Measurements from ENCODE around the gene JAKMIP2.

The JAKMIP2 gene

DNA sequence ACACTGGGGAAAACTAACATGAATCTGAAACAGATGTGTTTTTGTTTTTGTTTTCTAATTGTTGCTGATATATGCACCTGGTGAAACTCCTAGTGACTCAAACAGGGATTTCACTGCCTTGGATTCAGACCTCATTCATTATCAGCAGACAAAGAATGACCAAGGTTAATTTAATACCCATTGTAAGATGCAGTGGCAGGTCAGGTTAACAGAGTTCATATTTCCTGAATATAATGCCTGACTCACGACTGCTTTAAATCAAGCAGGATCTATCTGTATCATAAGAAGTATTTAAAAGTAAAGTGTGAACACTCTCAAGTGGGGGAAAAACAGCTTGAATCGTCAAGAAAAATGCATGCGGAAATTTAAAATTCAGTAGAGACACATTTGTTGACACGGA lies 5.5 kb downstream of the JAKMIP2 start:
- TF ChIP-seq ZNF8 (CRISPR knock-in tag; IDR thresholded peaks at IDR 0.05) (no peak), CSDC2 (CRISPR knock-in tag; IDR thresholded peaks at IDR 0.05) (no peak), SNAI2 (CRISPR knock-in tag; IDR thresholded peaks at IDR 0.05) (no peak), OSR1 (CRISPR knock-in tag; IDR thresholded peaks at IDR 0.05) (no peak), ZNF70 (CRISPR knock-in tag; IDR thresholded peaks at IDR 0.05) (no peak), ZFP3 (CRISPR knock-in tag; IDR thresholded peaks at IDR 0.05) (no peak)
- TF ChIP-seq, protein P1, sequence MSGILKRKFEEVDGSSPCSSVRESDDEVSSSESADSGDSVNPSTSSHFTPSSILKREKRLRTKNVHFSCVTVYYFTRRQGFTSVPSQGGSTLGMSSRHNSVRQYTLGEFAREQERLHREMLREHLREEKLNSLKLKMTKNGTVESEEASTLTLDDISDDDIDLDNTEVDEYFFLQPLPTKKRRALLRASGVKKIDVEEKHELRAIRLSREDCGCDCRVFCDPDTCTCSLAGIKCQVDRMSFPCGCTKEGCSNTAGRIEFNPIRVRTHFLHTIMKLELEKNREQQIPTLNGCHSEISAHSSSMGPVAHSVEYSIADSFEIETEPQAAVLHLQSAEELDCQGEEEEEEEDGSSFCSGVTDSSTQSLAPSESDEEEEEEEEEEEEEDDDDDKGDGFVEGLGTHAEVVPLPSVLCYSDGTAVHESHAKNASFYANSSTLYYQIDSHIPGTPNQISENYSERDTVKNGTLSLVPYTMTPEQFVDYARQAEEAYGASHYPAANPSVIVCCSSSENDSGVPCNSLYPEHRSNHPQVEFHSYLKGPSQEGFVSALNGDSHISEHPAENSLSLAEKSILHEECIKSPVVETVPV (CRISPR knock-in tag; IDR thresholded peaks at IDR 0.05): no peak
- TF ChIP-seq, protein P2, sequence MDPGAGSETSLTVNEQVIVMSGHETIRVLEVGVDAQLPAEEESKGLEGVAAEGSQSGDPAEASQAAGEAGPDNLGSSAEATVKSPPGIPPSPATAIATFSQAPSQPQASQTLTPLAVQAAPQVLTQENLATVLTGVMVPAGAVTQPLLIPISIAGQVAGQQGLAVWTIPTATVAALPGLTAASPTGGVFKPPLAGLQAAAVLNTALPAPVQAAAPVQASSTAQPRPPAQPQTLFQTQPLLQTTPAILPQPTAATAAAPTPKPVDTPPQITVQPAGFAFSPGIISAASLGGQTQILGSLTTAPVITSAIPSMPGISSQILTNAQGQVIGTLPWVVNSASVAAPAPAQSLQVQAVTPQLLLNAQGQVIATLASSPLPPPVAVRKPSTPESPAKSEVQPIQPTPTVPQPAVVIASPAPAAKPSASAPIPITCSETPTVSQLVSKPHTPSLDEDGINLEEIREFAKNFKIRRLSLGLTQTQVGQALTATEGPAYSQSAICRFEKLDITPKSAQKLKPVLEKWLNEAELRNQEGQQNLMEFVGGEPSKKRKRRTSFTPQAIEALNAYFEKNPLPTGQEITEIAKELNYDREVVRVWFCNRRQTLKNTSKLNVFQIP (CRISPR knock-in tag; IDR thresholded peaks at IDR 0.05; ENCODE audit: borderline replicate concordance, low read depth): no peak

DNA sequence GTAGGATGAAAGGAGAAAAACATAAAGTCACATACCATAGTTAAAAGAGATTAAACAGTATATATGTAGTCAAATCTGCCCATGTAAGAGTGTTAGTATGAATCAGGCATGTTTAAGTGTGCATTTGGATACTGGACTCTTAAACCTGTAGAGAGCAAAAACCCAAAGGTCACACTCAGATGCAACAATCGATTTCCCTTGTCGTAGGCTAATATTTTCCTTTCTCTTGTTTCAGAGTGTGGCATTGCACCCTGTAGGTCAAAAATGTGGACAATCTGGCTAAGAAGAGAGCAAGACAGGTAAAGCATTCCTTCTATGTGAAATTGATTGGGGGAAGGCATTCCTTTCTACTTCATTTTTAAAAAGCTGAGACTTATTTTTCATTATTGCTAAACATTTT lies 8.9 kb downstream of the JAKMIP2 start:
- ATAC-seq: no peak
- no peak for TF ChIP-seq CSDC2 (CRISPR knock-in tag; IDR thresholded peaks at IDR 0.05)
- TF ChIP-seq ZNF70 (CRISPR knock-in tag; IDR thresholded peaks at IDR 0.05): no peak
- no peak for TF ChIP-seq TOX (CRISPR knock-in tag; IDR thresholded peaks at IDR 0.05; ENCODE audit: borderline replicate concordance)
- TF ChIP-seq, protein P2 (CRISPR knock-in tag; IDR thresholded peaks at IDR 0.05; ENCODE audit: borderline replicate concordance, low read depth): no peak
- TF ChIP-seq, protein P3, sequence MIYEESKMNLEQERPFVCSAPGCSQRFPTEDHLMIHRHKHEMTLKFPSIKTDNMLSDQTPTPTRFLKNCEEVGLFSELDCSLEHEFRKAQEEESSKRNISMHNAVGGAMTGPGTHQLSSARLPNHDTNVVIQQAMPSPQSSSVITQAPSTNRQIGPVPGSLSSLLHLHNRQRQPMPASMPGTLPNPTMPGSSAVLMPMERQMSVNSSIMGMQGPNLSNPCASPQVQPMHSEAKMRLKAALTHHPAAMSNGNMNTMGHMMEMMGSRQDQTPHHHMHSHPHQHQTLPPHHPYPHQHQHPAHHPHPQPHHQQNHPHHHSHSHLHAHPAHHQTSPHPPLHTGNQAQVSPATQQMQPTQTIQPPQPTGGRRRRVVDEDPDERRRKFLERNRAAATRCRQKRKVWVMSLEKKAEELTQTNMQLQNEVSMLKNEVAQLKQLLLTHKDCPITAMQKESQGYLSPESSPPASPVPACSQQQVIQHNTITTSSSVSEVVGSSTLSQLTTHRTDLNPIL (CRISPR knock-in tag; IDR thresholded peaks at IDR 0.05; ENCODE audit: low read depth): no peak
- TF ChIP-seq, protein P4, sequence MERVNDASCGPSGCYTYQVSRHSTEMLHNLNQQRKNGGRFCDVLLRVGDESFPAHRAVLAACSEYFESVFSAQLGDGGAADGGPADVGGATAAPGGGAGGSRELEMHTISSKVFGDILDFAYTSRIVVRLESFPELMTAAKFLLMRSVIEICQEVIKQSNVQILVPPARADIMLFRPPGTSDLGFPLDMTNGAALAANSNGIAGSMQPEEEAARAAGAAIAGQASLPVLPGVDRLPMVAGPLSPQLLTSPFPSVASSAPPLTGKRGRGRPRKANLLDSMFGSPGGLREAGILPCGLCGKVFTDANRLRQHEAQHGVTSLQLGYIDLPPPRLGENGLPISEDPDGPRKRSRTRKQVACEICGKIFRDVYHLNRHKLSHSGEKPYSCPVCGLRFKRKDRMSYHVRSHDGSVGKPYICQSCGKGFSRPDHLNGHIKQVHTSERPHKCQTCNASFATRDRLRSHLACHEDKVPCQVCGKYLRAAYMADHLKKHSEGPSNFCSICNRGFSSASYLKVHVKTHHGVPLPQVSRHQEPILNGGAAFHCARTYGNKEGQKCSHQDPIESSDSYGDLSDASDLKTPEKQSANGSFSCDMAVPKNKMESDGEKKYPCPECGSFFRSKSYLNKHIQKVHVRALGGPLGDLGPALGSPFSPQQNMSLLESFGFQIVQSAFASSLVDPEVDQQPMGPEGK (CRISPR knock-in tag; IDR thresholded peaks at IDR 0.05; ENCODE audit: borderline replicate concordance): no peak
- TF ChIP-seq BACH2 (CRISPR knock-in tag; IDR thresholded peaks at IDR 0.05; ENCODE audit: borderline replicate concordance): no peak
- TF ChIP-seq, protein P5, sequence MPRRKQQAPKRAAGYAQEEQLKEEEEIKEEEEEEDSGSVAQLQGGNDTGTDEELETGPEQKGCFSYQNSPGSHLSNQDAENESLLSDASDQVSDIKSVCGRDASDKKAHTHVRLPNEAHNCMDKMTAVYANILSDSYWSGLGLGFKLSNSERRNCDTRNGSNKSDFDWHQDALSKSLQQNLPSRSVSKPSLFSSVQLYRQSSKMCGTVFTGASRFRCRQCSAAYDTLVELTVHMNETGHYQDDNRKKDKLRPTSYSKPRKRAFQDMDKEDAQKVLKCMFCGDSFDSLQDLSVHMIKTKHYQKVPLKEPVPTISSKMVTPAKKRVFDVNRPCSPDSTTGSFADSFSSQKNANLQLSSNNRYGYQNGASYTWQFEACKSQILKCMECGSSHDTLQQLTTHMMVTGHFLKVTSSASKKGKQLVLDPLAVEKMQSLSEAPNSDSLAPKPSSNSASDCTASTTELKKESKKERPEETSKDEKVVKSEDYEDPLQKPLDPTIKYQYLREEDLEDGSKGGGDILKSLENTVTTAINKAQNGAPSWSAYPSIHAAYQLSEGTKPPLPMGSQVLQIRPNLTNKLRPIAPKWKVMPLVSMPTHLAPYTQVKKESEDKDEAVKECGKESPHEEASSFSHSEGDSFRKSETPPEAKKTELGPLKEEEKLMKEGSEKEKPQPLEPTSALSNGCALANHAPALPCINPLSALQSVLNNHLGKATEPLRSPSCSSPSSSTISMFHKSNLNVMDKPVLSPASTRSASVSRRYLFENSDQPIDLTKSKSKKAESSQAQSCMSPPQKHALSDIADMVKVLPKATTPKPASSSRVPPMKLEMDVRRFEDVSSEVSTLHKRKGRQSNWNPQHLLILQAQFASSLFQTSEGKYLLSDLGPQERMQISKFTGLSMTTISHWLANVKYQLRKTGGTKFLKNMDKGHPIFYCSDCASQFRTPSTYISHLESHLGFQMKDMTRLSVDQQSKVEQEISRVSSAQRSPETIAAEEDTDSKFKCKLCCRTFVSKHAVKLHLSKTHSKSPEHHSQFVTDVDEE (CRISPR knock-in tag; IDR thresholded peaks at IDR 0.05): no peak
- TF ChIP-seq RARB (CRISPR knock-in tag; IDR thresholded peaks at IDR 0.05): no peak
- TF ChIP-seq SNAI2 (CRISPR knock-in tag; IDR thresholded peaks at IDR 0.05): no peak
- TF ChIP-seq ESRRG (CRISPR knock-in tag; IDR thresholded peaks at IDR 0.05): no peak

More for the DNA sequence above, 5.5 kb downstream of the JAKMIP2 start:
- ATAC-seq: no peak

DNA sequence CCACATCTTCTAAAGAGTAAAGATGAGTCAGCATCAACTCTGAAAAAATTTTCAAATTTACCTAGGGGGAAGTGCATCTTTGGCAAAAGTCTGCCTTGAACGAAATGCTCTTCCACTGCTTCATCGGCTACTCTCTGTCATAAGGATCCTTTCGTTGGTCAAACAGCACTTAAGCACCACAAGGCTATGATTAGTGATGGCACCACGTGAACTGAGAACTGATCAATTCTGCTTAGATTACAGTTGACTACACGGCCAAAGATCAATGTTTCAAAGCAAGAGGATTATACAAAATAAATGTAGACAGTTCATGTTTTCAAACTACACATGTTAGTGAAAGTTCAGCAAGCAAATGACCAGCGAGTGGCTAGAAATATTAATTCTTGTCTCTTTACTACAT lies 9.4 kb downstream of the JAKMIP2 start:
- no peak for ATAC-seq
- TF ChIP-seq TOX (CRISPR knock-in tag; IDR thresholded peaks at IDR 0.05; ENCODE audit: borderline replicate concordance) (no peak), ZNF8 (CRISPR knock-in tag; IDR thresholded peaks at IDR 0.05) (no peak), ZNF70 (CRISPR knock-in tag; IDR thresholded peaks at IDR 0.05) (no peak), OSR1 (CRISPR knock-in tag; IDR thresholded peaks at IDR 0.05) (no peak), RARB (CRISPR knock-in tag; IDR thresholded peaks at IDR 0.05) (no peak), GLIS3 (CRISPR knock-in tag; IDR thresholded peaks at IDR 0.05) (no peak), TCF4 (CRISPR knock-in tag; IDR thresholded peaks at IDR 0.05; ENCODE audit: borderline replicate concordance) (no peak), ZFP30 (CRISPR knock-in tag; IDR thresholded peaks at IDR 0.05) (no peak), BACH2 (CRISPR knock-in tag; IDR thresholded peaks at IDR 0.05; ENCODE audit: borderline replicate concordance) (no peak), CSDC2 (CRISPR knock-in tag; IDR thresholded peaks at IDR 0.05) (no peak), ISL1 (CRISPR knock-in tag; IDR thresholded peaks at IDR 0.05) (no peak), ZFP3 (CRISPR knock-in tag; IDR thresholded peaks at IDR 0.05) (no peak), PPARA (CRISPR knock-in tag; IDR thresholded peaks at IDR 0.05; ENCODE audit: borderline replicate concordance) (no peak)
- TF ChIP-seq, protein P4 (CRISPR knock-in tag; IDR thresholded peaks at IDR 0.05; ENCODE audit: borderline replicate concordance): no peak
- TF ChIP-seq, protein P2 (CRISPR knock-in tag; IDR thresholded peaks at IDR 0.05; ENCODE audit: borderline replicate concordance, low read depth): no peak
- TF ChIP-seq, protein P1 (CRISPR knock-in tag; IDR thresholded peaks at IDR 0.05): no peak

Measured in SK-N-SH treated with all-trans-retinoic acid at 6 μM for 48 hours (cell line).